Frontal cortex (tissue), 4 donors: ENCODE measurements around the gene FIP1L1. TPM values are rescaled to one million over a fixed set of nuclear protein-coding genes. Genes with fewer than 3 reads are reported as not detected.
A peak's percentile ranks its signal among the peaks of the same experiment; 100 is the strongest.
"Not testable (repeated sequence)": the region's sequence is repeated elsewhere in the genome, so short reads cannot be mapped to it uniquely, and the experiment has no call there.

Source experiments
- DNase-seq, 2 donors: peaks; one replicate each; pipeline ENCODE4 v3.0.0; 2012; ENCODE audit warnings: low spot score in 2 of 2
- FAIRE-seq: peaks from 2 replicates; lab custom pipeline; 2012; peaks lifted over from hg19 to GRCh38; lab: Jason Lieb, UNC
- total RNA-seq: library from RNA; depleted of rRNA; stranded (reverse); fragments of >200 nt; gene quantifications from one replicate; pipeline ENCODE4 v1.2.3, GENCODE V29; 2014
- donor health status: control.
- donor health status: control.
- donor health status: control.

FIP1L1 gene
- total RNA-seq, 1 donor from 2014 or later = 105 TPM

GRCh38 chr4:53371843-53372521, 5.5 kb upstream of the FIP1L1 start:
- DNase-seq (no peak), FAIRE-seq (no peak)

DNA sequence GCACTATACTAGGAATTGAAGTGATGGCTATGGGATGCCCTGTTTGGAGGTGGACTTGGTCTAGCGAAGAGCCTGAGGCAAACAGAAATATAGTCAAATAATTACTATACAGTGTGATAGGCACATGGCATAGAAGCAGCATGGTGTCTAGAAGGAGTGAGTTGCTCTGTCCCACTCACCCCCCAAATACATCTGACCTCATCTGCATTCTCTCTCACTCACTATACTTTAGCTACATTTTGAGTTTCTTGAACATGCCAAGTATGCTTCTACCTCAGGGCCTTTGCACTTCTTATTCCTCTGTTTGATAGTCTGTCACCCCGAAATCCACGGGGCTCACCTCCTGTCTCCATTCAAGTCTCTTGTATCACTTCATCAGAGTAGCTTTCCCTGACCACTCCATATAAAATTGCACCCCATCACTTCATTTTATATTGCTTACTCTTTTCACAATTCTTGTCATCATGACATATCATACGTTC, 2.6 kb upstream of the FIP1L1 start:
- no peak for FAIRE-seq
- no peak for DNase-seq

DNA sequence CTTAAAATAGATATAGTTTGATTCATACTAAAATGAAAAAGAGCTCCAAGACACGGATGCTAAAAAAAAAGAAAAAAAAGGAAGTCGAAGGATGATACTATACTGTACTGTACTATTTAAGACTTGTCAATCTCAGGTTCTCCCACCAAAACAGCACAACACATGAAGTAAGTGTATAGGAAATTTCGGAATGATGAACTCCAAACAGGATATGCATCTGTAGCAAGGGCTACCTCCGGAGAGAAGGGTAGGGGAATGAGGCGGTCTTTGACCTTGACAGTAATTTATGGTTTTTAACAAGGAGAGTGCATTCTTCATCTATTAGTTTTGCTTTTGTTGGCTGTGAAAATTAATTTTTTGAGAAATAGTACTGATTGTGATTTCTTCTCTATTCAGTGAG, 541 bp upstream of the FIP1L1 start:
- FAIRE-seq = no peak

DNA sequence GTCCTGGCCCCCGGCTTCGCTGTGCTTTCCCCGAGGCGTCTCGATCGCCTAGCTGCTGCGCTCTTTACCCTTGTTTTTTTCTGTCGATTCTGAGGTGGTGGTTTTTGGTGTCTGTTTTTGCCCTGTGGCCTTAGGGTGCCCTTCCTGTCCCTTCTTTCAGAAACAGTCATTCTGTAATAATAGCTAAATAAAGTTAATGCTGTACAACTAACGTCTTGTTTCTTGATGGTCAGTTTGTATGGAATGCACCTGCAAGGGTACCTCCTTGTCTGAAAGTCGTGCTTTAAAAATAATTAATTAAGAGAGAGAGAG, 686 bp downstream of the FIP1L1 start:
- peak in 1 of 2 donors; percentile 28 for DNase-seq
- no peak for FAIRE-seq

More for the DNA sequence above, 541 bp upstream of the FIP1L1 start:
- DNase-seq = no peak

GRCh38 chr4:53380221-53380620, 2.8 kb downstream of the FIP1L1 start:
- no peak for FAIRE-seq
- no peak for DNase-seq

- FAIRE-seq, DNase-seq: not testable (repeated sequence)
These were observed 32.0 kb downstream of the FIP1L1 start for GRCh38 chr4:53409479-53409878.

- DNase-seq = no peak
- no peak for FAIRE-seq
These were observed 41.8 kb downstream of the FIP1L1 start for GRCh38 chr4:53419208-53419607.

DNA sequence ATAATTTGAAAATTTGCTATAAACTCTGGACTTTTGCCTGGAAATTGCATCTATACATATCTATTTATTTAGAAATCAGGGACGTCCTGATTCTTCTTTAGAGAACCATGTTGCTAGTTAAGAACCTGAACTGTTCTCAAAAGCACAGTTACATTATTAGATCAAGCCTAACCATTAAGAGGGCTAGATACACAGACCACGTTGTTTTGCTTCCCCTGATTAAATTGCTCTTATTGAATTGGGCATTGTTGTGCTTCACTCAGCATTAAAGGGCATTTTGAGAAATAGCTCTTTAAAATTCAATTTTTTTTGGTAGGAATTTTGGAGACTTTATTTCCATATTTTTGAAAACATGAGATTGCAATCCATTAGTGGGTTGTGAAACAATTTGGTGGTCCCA, 44.4 kb downstream of the FIP1L1 start:
- FAIRE-seq (no peak), DNase-seq (no peak)

DNA sequence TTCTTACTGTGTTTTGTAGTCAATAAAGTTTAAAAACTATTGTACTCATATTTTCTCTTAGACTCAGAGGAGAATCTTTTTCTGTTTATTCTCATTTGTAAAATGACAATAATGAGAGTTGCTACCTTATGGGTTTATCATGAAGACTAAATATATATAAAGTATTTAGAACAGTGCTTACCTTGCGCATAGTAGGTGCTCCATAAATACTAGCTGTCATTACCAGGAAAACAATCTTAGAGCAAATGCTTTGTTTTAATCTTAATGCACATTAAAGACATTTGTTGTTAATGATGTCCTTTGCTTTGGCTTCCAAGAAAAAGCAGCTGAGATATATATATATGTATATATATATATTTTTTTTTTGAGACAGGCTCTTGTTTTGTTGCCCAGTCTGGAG, 44.9 kb downstream of the FIP1L1 start:
- FAIRE-seq = no peak
- DNase-seq = no peak

DNA sequence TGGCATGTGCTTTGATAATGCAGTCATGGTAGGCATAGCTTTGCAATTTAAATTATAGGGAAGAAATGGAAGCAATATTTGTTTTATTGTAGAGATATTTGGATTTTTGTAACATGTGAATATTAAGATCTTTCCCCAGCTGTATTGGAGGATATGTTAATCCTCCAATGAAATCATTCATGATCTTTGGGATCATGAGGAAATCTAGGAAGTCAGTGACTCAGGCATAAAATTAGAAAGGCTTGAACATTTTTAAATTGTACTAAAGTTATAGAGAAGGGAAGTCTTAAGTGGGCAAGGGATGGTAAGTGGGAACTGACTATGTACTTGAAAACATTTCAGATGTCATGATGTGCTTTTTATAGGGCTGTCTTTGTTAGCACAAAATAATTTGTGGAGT, 46.8 kb downstream of the FIP1L1 start:
- no peak for FAIRE-seq

DNA sequence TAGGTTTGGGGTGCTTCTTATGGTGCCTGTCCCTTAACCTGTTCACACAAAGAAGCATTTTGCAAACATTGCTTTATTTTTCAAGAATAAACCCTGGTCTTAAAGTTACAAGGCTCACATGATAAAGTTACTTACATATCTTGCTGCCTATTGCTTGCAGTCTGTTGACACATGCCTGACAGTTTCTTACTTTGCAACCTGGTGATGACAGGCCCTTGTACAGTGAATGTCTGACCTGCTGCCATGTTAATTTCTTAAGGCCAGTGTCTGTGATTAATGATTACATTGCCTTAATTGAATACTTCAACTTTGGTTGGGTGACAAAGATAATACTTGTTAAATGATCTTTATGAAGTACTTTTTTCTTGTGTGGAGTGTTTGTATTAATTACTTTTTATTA, 49.9 kb downstream of the FIP1L1 start:
- no peak for DNase-seq
- no peak for FAIRE-seq

More for the DNA sequence above, 46.8 kb downstream of the FIP1L1 start:
- DNase-seq = no peak

DNA sequence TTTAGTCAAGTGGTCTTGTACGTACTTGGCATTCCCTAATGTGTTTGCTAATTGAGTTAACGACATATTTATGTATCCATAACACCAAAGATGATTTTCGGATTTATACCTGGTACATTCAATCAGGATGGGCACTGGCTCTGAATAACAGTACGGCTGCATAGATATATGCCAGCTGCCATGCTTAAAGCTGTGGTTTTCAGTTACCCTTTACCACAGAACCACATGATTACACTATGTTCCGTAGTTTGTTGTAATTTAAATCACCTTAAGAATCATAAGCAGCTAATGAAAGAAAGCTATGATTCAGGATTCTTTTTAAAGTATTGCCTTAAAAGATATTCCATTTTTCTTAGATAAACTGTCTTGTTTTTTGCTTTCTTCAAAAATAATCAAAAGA, 53.6 kb downstream of the FIP1L1 start:
- DNase-seq (no peak), FAIRE-seq (no peak)

GRCh38 chr4:53432528-53433424, 55.3 kb downstream of the FIP1L1 start:
- DNase-seq (no peak), FAIRE-seq (no peak)

DNA sequence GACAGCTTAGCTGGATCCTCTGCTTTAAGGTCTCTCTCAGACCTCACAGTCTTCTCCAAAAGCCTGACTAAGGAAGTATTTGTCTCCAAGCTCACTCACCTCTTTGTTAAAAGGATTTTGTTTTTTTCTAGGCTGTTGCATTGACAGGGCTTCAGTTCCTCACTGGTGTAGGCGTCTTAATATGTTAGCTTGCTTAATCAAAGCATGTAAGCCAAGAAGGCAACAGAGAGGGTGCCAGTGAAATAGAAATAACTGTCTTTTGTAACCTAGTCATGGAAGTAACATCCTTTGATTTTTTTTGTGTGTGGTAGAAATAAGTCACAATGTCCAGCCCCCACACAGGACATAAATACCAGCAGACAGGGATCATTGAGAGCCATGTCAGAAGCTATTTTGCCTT, 58.8 kb downstream of the FIP1L1 start:
- FAIRE-seq = no peak
- no peak for DNase-seq

GRCh38 chr4:53441564-53441963, 64.1 kb downstream of the FIP1L1 start:
- FAIRE-seq (no peak), DNase-seq (no peak)

- DNase-seq (no peak), FAIRE-seq (no peak)
These were observed 67.5 kb downstream of the FIP1L1 start for GRCh38 chr4:53444954-53445353.

GRCh38 chr4:53450773-53451172, 73.3 kb downstream of the FIP1L1 start:
- no peak for FAIRE-seq
- DNase-seq = no peak

- no peak for FAIRE-seq
These were observed 75.9 kb downstream of the FIP1L1 start for GRCh38 chr4:53453385-53453784.

DNA sequence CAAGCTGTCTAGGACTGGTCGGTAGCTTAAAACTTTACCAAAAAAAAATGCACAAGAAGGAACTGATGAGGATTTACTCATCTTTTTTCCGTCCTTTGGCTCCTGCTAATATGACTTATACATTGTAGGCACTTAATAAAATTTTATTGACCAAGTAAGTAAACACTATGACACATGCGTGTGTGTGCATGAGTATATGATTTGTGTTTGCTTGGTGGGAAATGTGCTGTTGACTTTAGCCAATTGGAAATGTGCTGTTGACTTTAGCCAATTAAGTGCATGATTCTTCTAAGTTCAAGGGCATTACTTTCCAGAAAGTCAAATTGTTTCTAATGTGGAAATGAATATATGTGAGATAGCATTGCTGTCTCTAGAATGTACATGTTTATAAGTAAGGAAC, 78.3 kb downstream of the FIP1L1 start:
- no peak for FAIRE-seq
- DNase-seq = no peak

More at GRCh38 chr4:53453385-53453784, 75.9 kb downstream of the FIP1L1 start:
- no peak for DNase-seq

DNA sequence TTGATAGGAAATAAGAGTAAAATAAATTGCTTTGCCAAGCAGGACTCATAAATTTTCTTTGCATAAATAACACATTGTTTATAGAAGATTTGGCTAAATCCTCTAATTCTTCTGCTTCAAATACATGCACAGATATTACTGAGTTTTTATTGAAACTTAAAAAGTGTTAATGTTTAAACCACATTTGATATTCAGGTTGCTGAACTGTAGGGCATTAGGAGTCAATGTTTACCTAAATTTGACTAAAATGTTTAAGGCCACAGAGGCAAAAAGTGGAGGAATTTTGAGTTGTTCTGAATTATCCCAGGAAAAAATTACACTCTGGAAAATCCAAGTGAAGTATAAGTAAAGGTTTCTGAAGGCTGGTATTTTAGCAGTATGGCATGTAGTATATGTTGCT, 78.7 kb downstream of the FIP1L1 start:
- DNase-seq = no peak
- FAIRE-seq = no peak

DNA sequence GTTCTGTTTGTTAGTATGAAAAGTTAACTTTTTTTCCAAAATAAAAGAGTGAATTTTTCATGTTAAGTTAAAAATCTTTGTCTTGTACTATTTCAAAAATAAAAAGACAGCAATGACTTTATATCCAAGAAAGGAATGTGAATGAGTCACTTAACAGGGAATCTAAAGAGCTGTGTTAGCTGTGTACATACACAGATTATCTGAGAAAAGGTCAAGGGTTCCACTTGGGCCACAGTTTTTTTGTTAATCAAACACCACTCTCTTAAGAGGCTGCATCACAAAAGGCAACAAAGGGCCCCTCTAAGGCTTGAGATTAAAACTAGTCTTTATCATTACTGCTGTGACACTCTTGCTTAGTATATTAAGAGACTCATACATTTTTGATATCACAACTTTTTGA, 82.1 kb downstream of the FIP1L1 start:
- FAIRE-seq (no peak), DNase-seq (no peak)
